Breast epithelium (tissue), 4 donors: ENCODE data around the gene VARS2. TPM values are rescaled to one million over a fixed set of nuclear protein-coding genes. Genes with fewer than 3 reads are reported as not detected.
A peak's percentile ranks its signal among the peaks of the same experiment; 100 is the strongest.

Experiments used
- DNase-seq, 2 donors: peaks; one replicate each; pipeline ENCODE4 v3.0.0-alpha.2; 2019; ENCODE audit warnings: low spot score in 2 of 2
- H3K27ac ChIP-seq, 2 donors: fragments of 200-600 bp; sonication (generic) in 1 of 2; one replicate each; pipeline ENCODE4 v1.5.1; 2016 to 2019; ENCODE audit warnings: mild to moderate bottlenecking in 1 of 2
- H3K27me3 ChIP-seq, 2 donors: fragments of 200-600 bp; sonication (generic) in 1 of 2; one replicate each; pipeline versions ENCODE4 v1.5.1 to v1.6.0; 2017 to 2019; ENCODE audit warnings: control low read depth in 1 of 2, mild to moderate bottlenecking in 1 of 2
- H3K36me3 ChIP-seq: fragments of 200-600 bp; one replicate; pipeline ENCODE4 v1.5.1; 2019
- H3K4me1 ChIP-seq, 2 donors: fragments of 200-600 bp; sonication (generic); one replicate each; pipeline ENCODE4 v1.5.1; 2016 to 2019; ENCODE audit warnings: control low read depth in 1 of 2
- H3K4me3 ChIP-seq, 3 donors: fragments of 200-600 bp; sonication (generic); 1 replicate in 2 of 3; 2 replicates in 1 of 3; pipeline ENCODE4 v1.5.1; 2016 to 2019; ENCODE audit warnings: mild to moderate bottlenecking in 3 of 3, moderate library complexity in 2 of 3
- H3K9me3 ChIP-seq, 2 donors: fragments of 200-600 bp; sonication (generic) in 1 of 2; one replicate each; pipeline ENCODE4 v1.5.1; 2016 to 2019; ENCODE audit warnings: control low read depth in 1 of 2
- CTCF ChIP-seq, 3 donors: fragments of 450-650 bp; IDR thresholded peaks; one replicate each; pipeline ENCODE4 v1.5.1; 2016 to 2017; ENCODE audit warnings: antibody characterized with exemption in 3 of 3, mild to moderate bottlenecking in 3 of 3, moderate library complexity in 3 of 3
- POLR2A ChIP-seq: fragments of 450-650 bp; IDR thresholded peaks from one replicate; pipeline ENCODE4 v1.6.1; 2016; ENCODE audit warnings: antibody characterized with exemption, mild to moderate bottlenecking, moderate library complexity
- POLR2AphosphoS5 ChIP-seq, 3 donors: sonication (generic); formaldehyde crosslinking; IDR thresholded peaks; one replicate each; pipeline ENCODE4 v1.6.1; 2017; ENCODE audit warnings: antibody characterized with exemption in 3 of 3
- intact Hi-C: fragments of 100-400 bp; cut with DNase I; formaldehyde crosslinking; loops from one replicate; pipeline ENCODE4 v1.15.1; 2023; ENCODE audit warnings: low total_unique reads
- total RNA-seq, 3 donors: library from RNA; depleted of rRNA; stranded (reverse); fragments of >200 nt; gene quantifications; one replicate each; pipeline ENCODE4 v1.1.0, GENCODE V29; 2016

The VARS2 gene
- total RNA-seq, 3 donors from 2014 or later, result 15.7 to 19.2 (median 16.8) TPM

GRCh38 chr6:30879684-30880427 lies 34.2 kb upstream of the VARS2 start:
- TF ChIP-seq CTCF (IDR thresholded peaks at IDR 0.05), result no peak
- no peak for TF ChIP-seq POLR2AphosphoS5 (IDR thresholded peaks at IDR 0.05)
- TF ChIP-seq POLR2A, result no peak
- no peaks in the 10 kb centered on the region for H3K36me3 ChIP-seq
- no peaks in the 10 kb centered on the region for H3K9me3 ChIP-seq
- no peak overlapping the region for H3K27ac ChIP-seq
- DNase-seq, result no peak
- intact Hi-C loops, result no loop called here
- H3K4me1 ChIP-seq, result peaks cover 7 to 14% of the 10 kb centered on the region in 2 donors
- no peaks in the 10 kb centered on the region for H3K27me3 ChIP-seq
- no peak overlapping the region for H3K4me3 ChIP-seq

GRCh38 chr6:30880698-30881252 lies 33.3 kb upstream of the VARS2 start:
- Histone ChIP-seq H3K4me3 (no peak overlapping the region), H3K36me3 (no peaks in the 10 kb centered on the region), H3K27ac (peak overlapping the region; percentile 98), H3K4me1 (peaks cover 7 to 14% of the 10 kb centered on the region in 2 donors), H3K9me3 (no peaks in the 10 kb centered on the region), H3K27me3 (no peaks in the 10 kb centered on the region)
- DNase-seq, result no peak
- TF ChIP-seq POLR2A, result no peak
- TF ChIP-seq CTCF (IDR thresholded peaks at IDR 0.05), result no peak
- TF ChIP-seq POLR2AphosphoS5 (IDR thresholded peaks at IDR 0.05), result no peak
- intact Hi-C loops, result no loop called here

- DNase-seq, result no peak
- no peaks in the 10 kb centered on the region for H3K36me3 ChIP-seq
- peak overlapping the region in 1 of 3 donors; percentile 93 for H3K4me3 ChIP-seq
- TF ChIP-seq POLR2A (no peak), CTCF (IDR thresholded peaks at IDR 0.05) (no peak), POLR2AphosphoS5 (IDR thresholded peaks at IDR 0.05) (no peak)
- H3K27me3 ChIP-seq, result no peaks in the 10 kb centered on the region
- no peaks in the 10 kb centered on the region for H3K9me3 ChIP-seq
- H3K4me1 ChIP-seq, result peaks cover 7 to 13% of the 10 kb centered on the region in 2 donors
- intact Hi-C loops, result no loop called here
- peak overlapping the region; percentile 98 for H3K27ac ChIP-seq
Measured at GRCh38 chr6:30881392-30882203, 32.4 kb upstream of the VARS2 start.

- TF ChIP-seq POLR2A (no peak), CTCF (IDR thresholded peaks at IDR 0.05) (no peak), POLR2AphosphoS5 (IDR thresholded peaks at IDR 0.05) (no peak)
Measured at GRCh38 chr6:30882204-30882758, 31.8 kb upstream of the VARS2 start.

More at GRCh38 chr6:30882204-30882758, 31.8 kb upstream of the VARS2 start:
- intact Hi-C loops, result no loop called here
- no peaks in the 10 kb centered on the region for H3K36me3 ChIP-seq
- H3K27ac ChIP-seq, result peak overlapping the region; percentile 98
- no peaks in the 10 kb centered on the region for H3K9me3 ChIP-seq
- peaks cover 7 to 8% of the 10 kb centered on the region in 2 donors for H3K4me1 ChIP-seq
- DNase-seq, result no peak
- peak overlapping the region in 2 of 3 donors; percentile 84 to 93 for H3K4me3 ChIP-seq
- no peaks in the 10 kb centered on the region for H3K27me3 ChIP-seq
